HepG2 (cell line): ENCODE measurements around the gene KLHL11. TPM values are rescaled to one million over a fixed set of nuclear protein-coding genes. Genes with fewer than 3 reads are reported as not detected.
A peak's percentile ranks its signal among the peaks of the same experiment; 100 is the strongest.

ENCODE experiments used
- ATAC-seq: fragments of 200-7000 bp; cut with Tn5 transposase; 3 replicates; pipeline ENCODE4 v1.9.1; 2020; ENCODE audit warnings: mild to moderate bottlenecking, moderate library complexity
- BruUV-seq: library from RNA; stranded (reverse); fragments of 400-500 nt; replicated peaks from 2 replicates; lab custom pipeline; 2021; lab: Mats Ljungman, UMichigan
- CTCF ChIA-PET: fragments of 300-600 bp; formaldehyde crosslinking; extraction: SDS; loops from one replicate; lab custom pipeline; 2021; ENCODE audit warnings: low total read pairs, inconsistent platforms, low intra/inter-chr PET ratio; lab: Yijun Ruan, JAX
- POLR2A ChIA-PET: fragments of 350-600 bp; sonication (Branson Sonifier 250); formaldehyde crosslinking; loops from one replicate; lab custom pipeline; 2020; ENCODE audit warnings: antibody characterized with exemption, inconsistent platforms; lab: Yijun Ruan, JAX
- DNase-seq: peaks from one replicate; pipeline ENCODE4 v3.0.0-alpha.2; 2015; ENCODE audit warnings: low spot score
- FAIRE-seq: peaks from 3 replicates; lab custom pipeline; 2011; peaks lifted over from hg19 to GRCh38; lab: Jason Lieb, UNC
- H2AFZ ChIP-seq: one replicate; pipeline ENCODE4 v1.6.1; 2011; ENCODE audit warnings: low read length, inconsistent platforms
- H3K27ac ChIP-seq: fragments of 300-600 bp; 3 replicates; pipeline ENCODE4 v1.8.0; 2011; ENCODE audit warnings: mixed run types, mild to moderate bottlenecking, mixed read lengths, low read length, inconsistent platforms; ENCODE audit not compliant: insufficient read depth; ENCODE audit errors: extremely low read length
- H3K27me3 ChIP-seq, 2 experiments: fragments of 200-600 bp in 1 of 2; 2 replicates in 1 of 2; 3 replicates in 1 of 2; pipeline versions ENCODE4 v1.6.0 to v1.8.0; 2011; ENCODE audit warnings: low read length in 2 of 2, mild to moderate bottlenecking in 2 of 2, moderate library complexity in 2 of 2, inconsistent platforms in 1 of 2; ENCODE audit not compliant: insufficient read depth in 2 of 2, control insufficient read depth in 1 of 2
- H3K36me3 ChIP-seq, 2 experiments: fragments of 200-600 bp in 1 of 2; replicated peaks in 1 of 2; 2 replicates in 1 of 2; 3 replicates in 1 of 2; pipeline versions ENCODE4 v1.5.1 to v1.8.0; 2011; ENCODE audit warnings: low read length in 2 of 2, inconsistent platforms in 1 of 2; ENCODE audit not compliant: insufficient read depth in 2 of 2, control insufficient read depth in 1 of 2
- H3K4me1 ChIP-seq: 2 replicates; pipeline ENCODE4 v1.5.1; 2012; ENCODE audit warnings: low read length, inconsistent platforms; ENCODE audit not compliant: insufficient read depth
- H3K4me2 ChIP-seq: 2 replicates; pipeline ENCODE4 v1.6.0; 2011; ENCODE audit warnings: low read depth, low read length, inconsistent platforms
- H3K4me3 ChIP-seq, 3 experiments: fragments of 200-600 bp in 1 of 3; sonication (generic), shearing (Covaris generic) in 1 of 3; replicated peaks in 1 of 3; 2 replicates each; pipeline ENCODE4 v1.5.1; 2011 to 2016; ENCODE audit warnings: low read length in 3 of 3, inconsistent platforms in 2 of 3, low read depth in 2 of 3, mild to moderate bottlenecking in 2 of 3, control low read depth in 1 of 3, mixed read lengths in 1 of 3; ENCODE audit not compliant: insufficient read depth in 1 of 3
- H3K79me2 ChIP-seq: one replicate; pipeline ENCODE4 v1.6.1; 2011; ENCODE audit warnings: low read length, inconsistent platforms; ENCODE audit not compliant: insufficient read depth
- H3K9ac ChIP-seq: 2 replicates; pipeline ENCODE4 v1.6.0; 2011; ENCODE audit warnings: mild to moderate bottlenecking, low read depth, low read length, inconsistent platforms; ENCODE audit not compliant: insufficient read depth
- H3K9me3 ChIP-seq: 2 replicates; pipeline ENCODE4 v1.5.1; 2012; ENCODE audit warnings: mild to moderate bottlenecking, low read length
- H4K20me1 ChIP-seq: 2 replicates; pipeline ENCODE4 v1.6.0; 2011; ENCODE audit warnings: inconsistent platforms, mild to moderate bottlenecking, low read length, moderate library complexity; ENCODE audit not compliant: insufficient read depth
- FOXC1 ChIP-seq: sonication (generic); formaldehyde crosslinking; IDR thresholded peaks from 2 replicates; pipeline ENCODE4 v1.8.0; 2022; ENCODE audit warnings: mild to moderate bottlenecking, missing genetic modification reagents, borderline replicate concordance
- GLI4 ChIP-seq: sonication (generic); formaldehyde crosslinking; IDR thresholded peaks from 2 replicates; pipeline ENCODE4 v1.5.1; 2020; ENCODE audit warnings: missing genetic modification reagents, mild to moderate bottlenecking, moderate library complexity, borderline replicate concordance
- GPN1 ChIP-seq: sonication (generic); formaldehyde crosslinking; IDR thresholded peaks from 2 replicates; pipeline ENCODE4 v1.5.1; 2020; ENCODE audit warnings: missing genetic modification reagents, borderline replicate concordance
- NCOA1 ChIP-seq: sonication (generic); formaldehyde crosslinking; IDR thresholded peaks from 2 replicates; pipeline ENCODE4 v1.9.0; 2021; ENCODE audit warnings: missing genetic modification reagents
- ZIK1 ChIP-seq: sonication (generic); formaldehyde crosslinking; IDR thresholded peaks from 2 replicates; pipeline ENCODE4 v1.5.0; 2020; ENCODE audit warnings: mild to moderate bottlenecking, low read depth, missing genetic modification reagents, borderline replicate concordance
- ZNF619 ChIP-seq: sonication (generic); formaldehyde crosslinking; IDR thresholded peaks from 2 replicates; pipeline ENCODE4 v1.4.0; 2020; ENCODE audit warnings: mild to moderate bottlenecking, missing genetic modification reagents
- WGBS: methylation state at CpG from one replicate; pipeline ENCODE4 v1.1.6; 2017; ENCODE audit warnings: low lambda C conversion rate; 5-methylcytosine and 5-hydroxymethylcytosine counted together
- in situ Hi-C: cut with HindIII; loops from 2 replicates; pipeline ENCODE4 v1.10.0; 2017; ENCODE audit warnings: low pct_unique_long_range_greater_than_20kb; ENCODE audit not compliant: extremely low pct_ligation_motif_present
- intact Hi-C: fragments of 100-400 bp; cut with micrococcal nuclease; formaldehyde crosslinking; loops from one replicate; pipeline ENCODE4 v1.10.0; 2022; ENCODE audit not compliant: unreplicated experiment
- polyA plus RNA-seq, 8 experiments: library from polyadenylated mRNA; depleted of rRNA in 3 of 8; stranded (reverse) in 7 of 8; unstranded in 1 of 8; fragments of >200 nt; fragmentation: Illumina TruSeq in 4 of 8; extraction: Trizol in 4 of 8; gene quantifications; 2 replicates each; pipeline versions ENCODE4 v1.2.1 to v1.2.3, GENCODE V29; 2011 to 2016; ENCODE audit warnings: low read depth in 4 of 8, missing spikeins in 1 of 8, mixed read lengths in 1 of 8; ENCODE audit not compliant: insufficient read depth in 1 of 8
- total RNA-seq, 5 experiments: library from RNA; depleted of rRNA; stranded (reverse); fragments of >200 nt; fragmentation: Illumina TruSeq; extraction: Trizol; gene quantifications; 2 replicates each; pipeline ENCODE4 v1.2.3, GENCODE V29; 2016; ENCODE audit warnings: low read depth in 1 of 5
- TF ChIP-seq, protein P1 (sequence below): sonication (generic); formaldehyde crosslinking; IDR thresholded peaks from 2 replicates; pipeline ENCODE4 v1.8.1; 2023; ENCODE audit warnings: missing genetic modification reagents, mild to moderate bottlenecking, borderline replicate concordance
- TF ChIP-seq, protein P2 (sequence below): sonication (generic); formaldehyde crosslinking; IDR thresholded peaks from 2 replicates; pipeline ENCODE4 v1.4.0; 2020; ENCODE audit warnings: missing genetic modification reagents

KLHL11 gene
- total and polyA plus RNA-seq, 2 of the 13 experiments (the other 11 are each of a cell fraction or from before 2014, with no cell fraction given) = 7.7 to 27.5 TPM

DNA sequence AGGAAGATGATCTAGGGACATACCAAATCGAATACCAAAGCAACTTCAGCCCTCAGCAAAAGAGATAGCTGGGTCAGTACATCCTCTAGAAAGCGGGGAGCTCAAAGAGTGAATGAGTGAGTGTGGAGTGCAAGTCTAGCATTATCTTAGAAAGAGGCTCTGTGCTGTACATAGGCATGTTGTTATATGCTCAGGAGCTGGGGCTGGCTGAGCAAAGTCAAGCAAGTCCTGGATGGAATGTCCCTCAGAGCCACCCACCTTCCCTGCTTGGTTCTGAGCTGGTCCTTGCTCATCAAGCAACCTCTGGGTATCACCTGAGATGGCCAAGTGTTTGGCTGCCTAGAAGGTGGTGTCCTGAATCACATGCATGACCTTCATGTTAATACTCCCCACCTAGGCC is 4.9 kb upstream of the KLHL11 start:
- intact Hi-C loops (no loop called here), in situ Hi-C loops (no loop called here)
- Histone ChIP-seq H3K4me2 (no peak overlapping the region), H3K36me3 (peaks cover 27 to 52% of the 10 kb centered on the region in 2 experiments), H3K27ac (peak overlapping the region; percentile 24), H3K27me3 (no peaks in the 10 kb centered on the region), H3K4me3 (no peak overlapping the region), H3K79me2 (no peaks in the 10 kb centered on the region), H3K9me3 (no peaks in the 10 kb centered on the region), H3K9ac (no peak overlapping the region), H4K20me1 (no peaks in the 10 kb centered on the region), H2AFZ (no peak overlapping the region), H3K4me1 (peaks cover 65% of the 10 kb centered on the region)
- ATAC-seq (no peak), DNase-seq (no peak), FAIRE-seq (no peak)
- ChIA-PET CTCF (no interaction called here), POLR2A (interaction anchor here (0.6 to 1.2 kb wide), 4 partner anchors 9 to 182 kb away, joined by 3 to 4 read pairs (median 3); partner anchors contain the start of gene EIF1)
- BruUV-seq = no TSS peak
- TF ChIP-seq GLI4 (CRISPR knock-in tag) = no peak
- TF ChIP-seq FOXC1 (CRISPR knock-in tag) = 0 out of 2 replicates have a peak, but pooled peaks have one; percentile 9
- 76% methylated on average over 2 of the region's 2 CpGs for WGBS

DNA sequence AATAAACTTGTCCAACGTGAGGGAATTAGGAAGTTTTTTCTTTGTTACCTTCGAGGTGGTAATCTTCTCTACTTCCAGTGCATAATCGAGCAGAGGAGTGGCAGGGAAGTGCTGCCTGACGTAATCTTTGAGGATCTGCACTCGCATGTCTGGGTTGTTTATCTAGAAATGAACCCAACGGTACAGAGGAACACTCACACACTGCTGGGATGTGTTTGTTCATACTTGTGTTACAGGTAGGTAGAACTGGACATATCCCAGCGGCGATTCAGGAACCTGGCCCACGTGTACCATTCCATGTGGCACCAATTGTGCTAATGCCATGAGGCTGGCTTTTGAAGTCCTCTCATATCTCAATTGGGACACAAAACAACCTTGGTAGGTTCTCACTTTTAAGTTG is 4.2 kb upstream of the KLHL11 start:
- Histone ChIP-seq H3K27ac (peak overlapping the region; percentile 2), H3K27me3 (no peaks in the 10 kb centered on the region; a peak in 1 of 5 replicates), H4K20me1 (no peaks in the 10 kb centered on the region), H3K4me2 (no peak overlapping the region), H3K9me3 (no peaks in the 10 kb centered on the region), H3K4me3 (no peak overlapping the region), H3K36me3 (peaks cover 25 to 48% of the 10 kb centered on the region in 2 experiments), H3K4me1 (peaks cover 59% of the 10 kb centered on the region), H2AFZ (no peak overlapping the region), H3K79me2 (peaks cover 6% of the 10 kb centered on the region), H3K9ac (no peak overlapping the region)
- ATAC-seq (no peak), DNase-seq (no peak), FAIRE-seq (peak; percentile 28)
- no TSS peak for BruUV-seq
- POLR2A ChIA-PET = interaction anchor here (0.6 to 1.1 kb wide), 3 partner anchors 21 to 181 kb away, joined by 3 to 4 read pairs (median 3); partner anchors contain the start of gene EIF1
- in situ Hi-C loops (no loop called here), intact Hi-C loops (loop anchor here (5.0 to 10.0 kb wide), 2 partner anchors 38 to 55 kb away; partner anchors contain the start of genes FKBP10 and P3H4)
- 60% methylated on average over 9 of the region's 9 CpGs for WGBS
- CTCF ChIA-PET = no interaction called here
- TF ChIP-seq NCOA1 = 0 out of 2 replicates have a peak, but pooled peaks have one; percentile 52
- no peak for TF ChIP-seq ZNF619 (CRISPR knock-in tag)
- TF ChIP-seq, protein P1, sequence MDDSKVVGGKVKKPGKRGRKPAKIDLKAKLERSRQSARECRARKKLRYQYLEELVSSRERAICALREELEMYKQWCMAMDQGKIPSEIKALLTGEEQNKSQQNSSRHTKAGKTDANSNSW = no peak
- no peak for TF ChIP-seq ZIK1 (CRISPR knock-in tag)
- TF ChIP-seq GPN1 (CRISPR knock-in tag) = no peak
- TF ChIP-seq, protein P2, sequence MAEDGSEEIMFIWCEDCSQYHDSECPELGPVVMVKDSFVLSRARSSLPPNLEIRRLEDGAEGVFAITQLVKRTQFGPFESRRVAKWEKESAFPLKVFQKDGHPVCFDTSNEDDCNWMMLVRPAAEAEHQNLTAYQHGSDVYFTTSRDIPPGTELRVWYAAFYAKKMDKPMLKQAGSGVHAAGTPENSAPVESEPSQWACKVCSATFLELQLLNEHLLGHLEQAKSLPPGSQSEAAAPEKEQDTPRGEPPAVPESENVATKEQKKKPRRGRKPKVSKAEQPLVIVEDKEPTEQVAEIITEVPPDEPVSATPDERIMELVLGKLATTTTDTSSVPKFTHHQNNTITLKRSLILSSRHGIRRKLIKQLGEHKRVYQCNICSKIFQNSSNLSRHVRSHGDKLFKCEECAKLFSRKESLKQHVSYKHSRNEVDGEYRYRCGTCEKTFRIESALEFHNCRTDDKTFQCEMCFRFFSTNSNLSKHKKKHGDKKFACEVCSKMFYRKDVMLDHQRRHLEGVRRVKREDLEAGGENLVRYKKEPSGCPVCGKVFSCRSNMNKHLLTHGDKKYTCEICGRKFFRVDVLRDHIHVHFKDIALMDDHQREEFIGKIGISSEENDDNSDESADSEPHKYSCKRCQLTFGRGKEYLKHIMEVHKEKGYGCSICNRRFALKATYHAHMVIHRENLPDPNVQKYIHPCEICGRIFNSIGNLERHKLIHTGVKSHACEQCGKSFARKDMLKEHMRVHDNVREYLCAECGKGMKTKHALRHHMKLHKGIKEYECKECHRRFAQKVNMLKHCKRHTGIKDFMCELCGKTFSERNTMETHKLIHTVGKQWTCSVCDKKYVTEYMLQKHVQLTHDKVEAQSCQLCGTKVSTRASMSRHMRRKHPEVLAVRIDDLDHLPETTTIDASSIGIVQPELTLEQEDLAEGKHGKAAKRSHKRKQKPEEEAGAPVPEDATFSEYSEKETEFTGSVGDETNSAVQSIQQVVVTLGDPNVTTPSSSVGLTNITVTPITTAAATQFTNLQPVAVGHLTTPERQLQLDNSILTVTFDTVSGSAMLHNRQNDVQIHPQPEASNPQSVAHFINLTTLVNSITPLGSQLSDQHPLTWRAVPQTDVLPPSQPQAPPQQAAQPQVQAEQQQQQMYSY (CRISPR knock-in tag) = no peak
